ENCODE measurements around the gene UTF1.

Gene UTF1

DNA sequence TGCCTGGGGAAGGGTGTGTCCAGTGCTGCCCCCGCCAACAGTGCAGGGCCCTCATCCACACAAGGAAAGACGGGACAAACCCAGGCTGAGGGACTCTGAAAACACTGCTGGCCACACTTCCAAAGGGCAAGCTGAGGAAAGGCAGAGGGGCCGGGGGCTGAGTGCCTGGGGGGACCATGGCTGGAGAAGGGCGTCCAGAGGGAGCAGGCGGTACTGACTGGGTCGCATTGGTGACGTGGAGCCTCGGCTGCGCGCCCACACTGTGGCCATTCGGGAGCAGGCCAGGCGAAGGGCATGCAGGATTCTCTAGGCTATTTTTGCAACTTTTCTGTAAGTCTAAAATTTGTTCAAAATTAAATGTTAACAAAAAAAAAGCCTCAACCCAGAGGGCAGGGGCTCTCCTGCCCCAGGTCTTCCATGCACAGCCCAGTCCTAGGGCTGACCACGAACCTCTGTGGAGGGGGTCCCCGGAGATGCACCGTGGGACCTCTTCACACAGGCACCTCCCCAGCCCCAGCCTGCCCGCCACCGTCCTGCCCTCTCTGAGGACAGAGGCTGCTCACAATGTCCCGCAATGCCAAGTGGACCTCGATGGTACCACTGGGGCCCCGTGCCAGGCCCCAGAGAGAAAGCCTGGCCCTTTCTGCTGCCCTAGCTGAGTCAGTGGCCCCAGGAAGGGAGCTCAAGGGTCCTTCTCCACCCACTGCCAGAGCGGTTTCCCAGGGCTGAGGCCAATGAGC lies 36.2 kb downstream of the UTF1 start:
- FAIRE-seq: no peak

DNA sequence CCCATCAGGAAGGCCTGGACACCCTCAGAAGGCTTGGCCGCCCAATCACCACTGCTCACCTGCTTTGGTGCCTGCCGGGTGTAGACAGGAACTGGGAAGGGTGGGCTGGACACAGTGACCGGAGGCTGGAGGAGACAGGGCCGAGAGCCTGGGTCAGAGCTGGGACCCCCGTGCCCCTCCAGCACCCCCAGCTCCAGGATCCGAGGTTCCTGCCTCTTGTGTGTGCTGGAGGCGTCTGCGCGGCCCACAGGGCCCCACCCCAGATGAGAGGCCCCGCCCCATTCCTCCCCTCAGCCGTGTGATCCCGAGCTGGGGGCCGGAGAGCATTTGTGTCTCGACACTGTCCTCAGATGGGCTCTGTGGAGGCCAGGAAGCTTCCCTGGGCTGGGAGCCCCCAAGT lies 37.3 kb downstream of the UTF1 start:
- no peak for FAIRE-seq

DNA sequence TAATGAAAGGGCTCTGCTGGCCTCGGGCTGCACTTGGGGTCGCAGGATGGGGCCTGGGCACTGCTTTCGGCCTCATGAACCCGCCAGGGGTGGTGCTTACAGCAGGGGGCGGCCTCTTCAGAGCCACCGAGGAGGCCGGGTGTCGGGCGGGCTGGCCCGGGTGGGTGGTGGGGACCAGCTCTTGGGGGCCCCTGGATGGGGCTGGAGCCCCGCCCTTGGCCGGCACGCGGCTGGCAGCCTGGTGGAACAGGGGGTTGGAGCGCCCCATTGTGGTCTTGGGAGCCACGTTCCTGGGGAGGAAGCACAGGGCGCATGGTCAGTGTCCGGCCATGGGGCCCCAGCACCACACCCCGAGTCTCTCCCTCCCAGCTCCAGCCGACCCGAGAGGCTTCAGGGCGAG lies 37.8 kb downstream of the UTF1 start:
- FAIRE-seq: no peak

DNA sequence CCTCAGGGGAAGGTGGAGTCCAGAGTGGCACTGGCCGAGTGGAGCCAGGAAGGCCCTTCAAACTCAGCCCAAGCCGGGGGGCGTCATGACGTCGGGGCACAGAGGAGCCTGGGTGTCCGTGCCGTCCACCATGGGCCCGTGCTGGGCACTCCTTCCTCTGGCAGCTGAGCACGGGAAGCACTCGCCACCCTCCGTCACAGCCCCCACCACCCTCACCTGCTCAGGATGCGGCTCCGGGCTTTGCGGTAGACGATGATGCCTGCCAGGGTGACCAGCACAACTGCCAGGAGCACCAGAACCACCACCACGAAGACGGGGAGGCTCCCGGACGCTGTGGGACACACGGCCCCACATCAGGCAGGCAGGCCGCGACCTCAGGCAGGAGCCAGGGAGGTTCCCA lies 38.5 kb downstream of the UTF1 start:
- no peak for FAIRE-seq

DNA sequence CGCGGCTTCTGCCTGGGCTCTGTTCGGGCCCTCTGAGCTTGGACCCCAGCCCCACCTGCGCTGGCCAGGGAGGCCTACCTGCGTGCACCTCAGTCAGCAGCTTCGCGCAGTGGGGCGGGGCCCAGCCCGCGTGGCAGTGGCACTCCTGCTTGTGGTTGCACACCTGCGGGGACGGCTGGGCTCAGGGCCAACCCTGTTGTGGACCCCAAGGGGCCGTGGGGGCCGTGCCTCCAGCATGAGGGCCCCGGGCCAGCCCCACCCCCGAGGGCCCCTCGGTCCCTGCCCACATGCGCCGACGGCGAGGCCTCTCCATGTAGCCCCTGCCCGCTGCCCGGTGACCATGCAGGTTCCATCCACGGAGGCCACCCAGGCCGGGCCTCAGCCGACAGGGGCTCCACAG lies 39.4 kb downstream of the UTF1 start:
- FAIRE-seq: no peak

DNA sequence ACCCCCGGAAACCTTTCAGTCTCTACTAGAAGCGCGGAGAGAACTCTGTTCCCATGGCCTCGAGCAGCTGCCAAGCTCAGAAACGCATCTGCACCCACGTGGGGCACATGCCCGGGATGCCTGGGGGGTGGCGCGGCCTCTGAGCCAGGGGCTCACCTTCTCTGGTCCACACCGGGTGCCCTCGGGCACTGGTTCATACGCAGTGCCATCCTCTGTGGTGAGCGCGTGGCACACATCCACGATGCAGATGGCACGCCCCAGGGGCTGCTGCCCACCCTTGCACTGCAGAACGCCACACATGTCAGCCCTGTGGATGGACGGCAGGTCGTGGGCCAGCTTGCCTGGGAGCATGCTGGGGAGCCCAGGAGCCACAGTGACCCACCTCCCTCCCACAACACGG lies 40.2 kb downstream of the UTF1 start:
- FAIRE-seq: no peak

DNA sequence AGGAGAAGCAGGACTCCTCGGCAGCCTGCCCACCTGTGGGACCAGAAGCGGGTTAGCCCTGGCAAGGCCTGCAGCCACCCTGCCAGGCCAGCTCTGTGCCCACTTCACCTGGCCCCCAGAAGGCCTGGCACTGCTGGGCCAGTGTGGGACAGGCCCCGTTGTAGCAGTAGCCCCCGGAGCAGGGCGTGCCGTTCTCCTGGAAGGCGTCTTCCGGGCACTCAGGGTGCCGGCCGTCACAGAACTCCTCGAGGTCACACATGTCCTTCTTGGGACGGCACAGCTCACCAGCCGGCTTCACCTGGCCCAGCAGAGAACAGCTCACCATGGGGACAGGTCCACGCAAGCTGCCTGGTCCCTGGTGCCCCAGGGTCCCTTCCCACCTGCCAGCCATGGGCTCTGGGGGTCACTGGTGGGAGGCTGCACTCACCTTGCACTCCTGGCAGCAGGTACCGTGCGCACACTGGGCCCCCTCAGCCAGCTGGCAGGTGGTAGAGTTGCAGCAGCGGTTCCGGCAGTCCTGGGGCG lies 40.8 kb downstream of the UTF1 start:
- FAIRE-seq: no peak

DNA sequence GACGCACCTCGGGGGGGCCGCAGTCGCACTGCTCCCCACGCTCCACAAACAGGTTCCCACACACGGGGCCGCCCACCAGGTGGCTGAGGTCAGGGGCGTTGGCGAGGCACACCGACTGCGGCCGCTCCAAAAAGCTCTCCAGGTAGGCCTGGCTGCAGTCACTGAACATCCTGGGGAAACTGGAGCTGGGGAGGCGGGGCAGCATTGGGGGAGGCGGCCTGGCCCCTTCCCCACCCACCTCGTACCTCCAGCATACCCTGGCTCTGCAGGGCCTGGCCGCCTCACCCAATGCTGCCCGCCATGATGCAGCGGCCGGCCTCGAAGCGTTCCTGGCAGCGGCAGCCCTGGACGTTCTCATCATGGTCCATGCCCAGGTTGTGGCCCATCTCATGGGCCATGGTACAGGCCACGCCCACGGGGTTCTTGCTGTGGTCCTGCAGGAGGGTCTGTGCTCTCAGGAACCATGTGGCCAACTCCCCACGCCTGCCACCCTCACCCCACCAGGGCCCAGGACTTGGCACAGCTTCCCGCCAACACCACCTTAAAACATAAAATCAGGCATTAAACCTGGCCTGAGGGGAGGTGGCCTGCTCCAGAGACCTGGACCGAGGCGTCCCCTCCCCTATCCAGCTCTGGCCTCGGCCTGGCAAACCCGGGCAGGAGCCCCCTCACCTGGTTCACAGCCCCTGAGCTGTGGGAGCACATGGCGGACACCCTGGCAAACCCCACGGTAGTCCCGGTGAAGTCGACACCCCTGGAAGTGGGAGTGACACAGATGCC lies 41.7 kb downstream of the UTF1 start:
- FAIRE-seq: no peak

DNA sequence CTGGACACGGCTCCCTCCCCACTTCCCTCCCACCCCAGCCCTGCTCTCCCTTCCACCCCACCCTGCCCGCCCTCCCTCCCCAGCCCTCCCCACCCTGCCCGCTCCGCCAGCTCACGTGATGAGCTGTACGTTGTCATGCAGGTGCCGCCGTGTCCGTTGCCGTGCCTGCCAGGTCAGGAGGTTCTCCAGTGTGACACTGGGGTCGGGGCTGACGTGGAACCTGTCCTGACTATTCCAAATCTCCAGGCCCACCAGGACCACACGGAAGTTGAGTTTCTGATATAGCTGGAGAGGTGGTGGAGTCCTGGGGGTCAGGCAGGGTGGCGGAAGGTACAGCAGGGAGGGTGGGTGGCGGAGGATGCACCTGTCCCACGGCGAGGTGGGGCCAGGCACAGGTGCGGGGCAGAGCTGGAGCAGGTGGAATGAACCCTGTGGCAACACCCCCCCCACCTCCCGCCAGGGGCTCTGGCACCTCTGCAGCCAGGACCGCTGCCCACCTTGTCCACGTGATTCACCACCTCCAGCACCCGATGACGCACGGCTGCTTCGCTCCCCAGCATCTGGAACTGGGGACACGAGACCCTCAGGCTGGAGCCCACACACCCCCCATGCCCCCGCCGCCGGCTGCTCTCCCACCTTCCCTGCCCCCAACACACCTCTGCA lies 42.4 kb downstream of the UTF1 start:
- FAIRE-seq: no peak

DNA sequence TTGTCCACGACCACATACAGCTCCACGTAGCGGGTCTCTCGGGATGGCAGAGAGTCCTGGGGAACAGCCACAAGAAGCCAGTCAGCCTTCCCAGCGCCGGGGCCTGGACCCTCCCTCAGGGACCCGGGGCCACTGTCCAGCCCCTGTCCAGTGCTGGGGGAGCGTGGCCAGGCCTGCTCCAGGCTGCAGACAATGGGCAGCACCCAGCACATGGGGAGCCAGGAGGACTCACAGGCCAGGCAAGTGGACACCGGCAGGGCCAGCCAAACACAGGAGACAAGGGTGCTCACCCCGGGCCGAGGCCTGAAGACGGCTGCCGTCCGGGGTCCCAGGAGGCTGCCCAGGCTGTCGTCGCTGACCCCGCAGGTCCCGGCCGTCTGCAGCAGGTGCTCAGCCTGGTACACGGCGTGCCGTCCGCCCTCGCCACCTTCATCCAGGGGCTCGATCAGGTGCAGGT lies 43.0 kb downstream of the UTF1 start:
- FAIRE-seq: no peak

DNA sequence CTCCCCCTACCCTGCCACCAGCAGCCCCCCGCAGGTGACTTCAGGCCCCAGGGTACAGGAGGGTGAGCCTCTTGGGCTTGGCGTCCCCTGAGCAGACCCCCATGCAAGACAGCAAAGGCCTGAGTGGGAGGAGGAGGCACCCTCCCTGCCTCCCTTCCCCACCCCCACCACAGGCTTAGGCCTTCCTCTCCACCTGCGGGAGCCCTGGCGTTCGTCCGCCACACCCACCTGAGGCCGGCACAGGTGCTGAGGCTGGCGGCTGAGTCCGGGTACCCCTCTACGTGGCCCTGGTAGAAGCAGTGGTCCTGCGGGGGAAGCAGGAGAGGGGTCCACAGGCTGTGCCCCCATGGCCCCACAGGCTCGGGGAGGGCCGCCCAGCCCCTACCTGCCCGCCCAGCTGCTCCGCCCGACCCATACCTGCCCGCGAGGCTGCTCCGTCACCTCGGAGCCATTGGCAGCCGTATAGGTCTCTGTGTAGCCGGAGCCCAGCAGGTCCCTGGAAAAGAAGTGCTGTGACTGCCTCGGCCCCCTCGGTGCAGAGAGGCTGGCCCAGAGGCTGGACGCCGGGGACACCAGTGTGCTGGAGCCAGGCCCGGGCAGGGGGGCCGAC lies 43.6 kb downstream of the UTF1 start:
- FAIRE-seq: no peak

DNA sequence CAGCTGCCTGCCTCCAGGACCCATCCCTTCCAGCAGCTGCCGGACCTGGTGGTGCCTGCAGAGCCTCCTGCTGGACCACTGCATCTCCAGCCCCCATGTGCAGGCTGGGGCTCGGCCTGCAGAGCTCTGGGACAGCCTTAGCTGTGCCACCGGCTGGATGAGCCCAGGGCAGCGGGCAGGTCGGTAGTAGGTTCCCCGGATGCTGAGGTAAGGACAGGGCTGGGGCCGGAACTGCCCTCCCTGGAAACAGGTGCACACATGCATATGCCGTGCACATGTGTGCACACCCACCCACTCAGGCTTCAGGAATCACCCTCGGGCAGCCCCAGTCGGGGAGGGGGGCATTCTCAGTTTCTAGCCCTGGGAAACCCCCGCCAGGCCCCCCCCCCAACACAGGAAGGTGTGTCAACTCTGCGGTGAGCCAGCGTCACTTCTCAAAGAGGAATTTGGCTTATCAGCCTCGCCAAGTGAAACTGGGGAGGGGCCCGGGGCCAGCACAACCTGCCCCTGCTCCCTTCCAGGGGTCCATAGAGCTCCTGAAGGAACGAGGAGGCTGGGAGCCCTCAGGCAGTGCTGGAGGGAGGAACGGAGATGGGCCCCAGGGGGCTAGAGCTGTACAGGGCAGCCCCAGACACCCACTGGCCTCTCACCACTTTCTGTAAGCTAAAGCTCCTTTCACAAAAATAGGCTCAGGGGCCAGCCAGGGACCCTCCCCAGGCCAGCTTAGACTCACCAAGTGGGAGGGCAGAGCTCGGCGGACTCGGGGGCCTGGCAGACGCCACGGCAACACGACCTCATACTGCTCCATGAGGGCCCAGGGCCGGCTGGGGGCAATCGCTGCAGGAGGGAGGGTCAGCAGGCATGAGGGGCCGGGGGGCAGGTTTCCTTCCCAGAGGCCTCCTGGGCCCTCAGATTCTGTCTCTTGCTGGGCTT lies 45.0 kb downstream of the UTF1 start:
- no peak for FAIRE-seq

DNA sequence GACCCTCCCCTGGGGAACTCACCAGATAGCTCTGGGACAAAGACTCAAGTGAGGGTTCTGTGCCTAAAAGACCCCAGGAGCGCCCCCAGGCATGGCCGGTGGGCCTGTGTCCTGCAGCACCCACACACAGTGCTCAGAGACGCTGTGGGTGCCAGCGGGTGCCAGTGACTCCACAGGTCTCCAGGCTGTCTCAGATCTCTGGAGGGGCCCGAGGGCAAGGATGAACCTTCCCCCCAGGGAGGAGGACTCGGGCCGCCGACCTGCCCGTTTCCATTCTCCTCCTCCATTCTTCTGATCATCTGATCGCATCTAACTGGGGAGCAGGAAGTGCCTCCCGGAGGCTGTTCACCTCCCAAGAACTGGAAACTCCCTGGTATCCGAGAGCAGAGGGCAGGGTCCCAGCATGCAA lies 45.7 kb downstream of the UTF1 start:
- FAIRE-seq: no peak

DNA sequence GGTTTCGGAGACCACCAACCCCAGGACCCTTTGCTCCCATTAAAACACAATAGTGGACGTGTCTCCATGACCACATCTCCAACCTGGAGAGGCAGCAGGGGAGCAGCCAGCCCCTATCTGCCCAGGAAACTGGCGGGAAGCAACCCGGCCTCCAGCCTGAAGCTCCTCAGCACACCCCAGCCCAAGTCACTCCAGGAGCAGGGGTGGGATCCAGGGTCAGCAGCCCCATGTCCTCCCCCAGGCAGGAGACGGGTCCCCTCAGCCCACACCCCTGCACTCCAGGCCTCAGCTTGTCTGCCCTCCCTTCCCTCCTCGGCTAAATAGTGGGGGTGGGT lies 46.0 kb downstream of the UTF1 start:
- FAIRE-seq: no peak

DNA sequence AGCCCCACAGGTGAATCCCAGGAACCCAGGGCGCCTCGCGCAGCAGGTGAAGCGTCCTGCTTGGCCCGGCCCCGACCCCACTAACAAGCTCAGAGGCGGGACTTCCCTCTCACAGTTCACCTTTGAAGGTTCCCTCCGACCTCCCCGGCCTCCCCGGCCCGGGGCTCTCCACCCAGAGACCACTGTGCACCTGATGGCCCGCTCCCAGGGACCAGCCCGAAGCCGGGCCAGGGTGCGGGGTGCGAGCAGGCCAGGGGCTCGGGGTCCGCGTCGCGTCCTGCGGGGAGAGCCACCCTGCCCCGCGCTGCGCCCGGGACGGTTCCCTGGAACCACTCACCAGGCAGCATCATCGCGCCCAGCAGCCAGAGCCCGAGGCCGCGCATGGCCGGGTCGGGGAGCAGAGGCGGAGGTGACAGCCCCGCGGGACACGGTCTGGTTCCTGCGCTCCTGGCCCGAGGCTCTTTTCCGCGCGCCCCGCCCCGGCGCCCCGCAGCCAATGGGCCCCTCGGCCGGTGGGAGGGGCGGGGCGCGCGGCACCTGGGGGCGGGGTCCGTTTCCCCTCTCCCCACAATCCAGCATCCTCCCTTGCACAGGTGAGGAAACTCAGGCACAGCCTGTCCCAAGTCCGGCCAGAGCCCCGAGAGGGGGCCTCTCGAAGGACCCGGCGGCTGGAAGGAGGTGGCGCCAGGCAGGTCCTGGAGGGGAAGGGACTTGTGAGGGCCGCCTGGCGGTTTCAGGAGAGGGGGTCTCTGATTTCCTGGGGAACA lies 46.6 kb downstream of the UTF1 start, which contains the start of gene ADAM8:
ADAM8 (minus strand) TSS at position 434 of the 767 bp plus-strand sequence; CDS start at position 383, 51 bp downstream.
- FAIRE-seq: no peak

DNA sequence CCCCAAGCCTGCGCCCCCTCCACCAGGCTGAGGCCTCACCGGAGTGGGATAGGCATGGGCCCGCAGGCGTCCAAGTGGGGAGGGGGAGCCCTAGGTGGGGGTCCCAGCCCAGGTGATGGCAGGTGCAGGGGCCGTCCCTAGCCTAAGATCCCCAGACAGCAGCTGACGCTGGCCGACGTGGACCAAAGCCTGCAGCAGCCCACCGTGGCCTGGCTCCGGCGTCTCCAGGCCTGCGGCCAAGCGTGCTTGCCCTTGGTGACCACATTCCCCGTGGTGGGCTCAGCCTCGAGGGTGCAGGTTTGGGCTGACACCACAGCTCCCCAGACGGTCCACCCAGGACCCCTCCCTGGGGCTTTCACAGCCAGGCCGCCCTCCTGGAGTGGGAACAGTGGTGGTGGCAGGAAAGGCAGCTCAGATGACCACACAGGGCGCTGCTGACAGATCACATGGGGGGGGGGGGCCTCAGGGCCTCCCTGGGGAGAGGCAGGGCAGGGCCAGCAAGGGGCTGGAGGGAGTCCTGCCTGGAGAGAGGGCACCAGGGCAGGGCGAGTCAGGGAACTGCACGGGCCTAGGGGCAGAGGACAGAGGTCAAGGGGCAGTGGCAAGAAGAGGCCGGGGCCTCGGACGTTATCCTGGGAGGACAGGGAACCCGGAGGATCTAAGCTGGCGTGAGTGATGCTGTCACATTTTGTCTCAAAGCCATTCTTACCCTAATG lies 47.4 kb downstream of the UTF1 start:
- no peak for FAIRE-seq

DNA sequence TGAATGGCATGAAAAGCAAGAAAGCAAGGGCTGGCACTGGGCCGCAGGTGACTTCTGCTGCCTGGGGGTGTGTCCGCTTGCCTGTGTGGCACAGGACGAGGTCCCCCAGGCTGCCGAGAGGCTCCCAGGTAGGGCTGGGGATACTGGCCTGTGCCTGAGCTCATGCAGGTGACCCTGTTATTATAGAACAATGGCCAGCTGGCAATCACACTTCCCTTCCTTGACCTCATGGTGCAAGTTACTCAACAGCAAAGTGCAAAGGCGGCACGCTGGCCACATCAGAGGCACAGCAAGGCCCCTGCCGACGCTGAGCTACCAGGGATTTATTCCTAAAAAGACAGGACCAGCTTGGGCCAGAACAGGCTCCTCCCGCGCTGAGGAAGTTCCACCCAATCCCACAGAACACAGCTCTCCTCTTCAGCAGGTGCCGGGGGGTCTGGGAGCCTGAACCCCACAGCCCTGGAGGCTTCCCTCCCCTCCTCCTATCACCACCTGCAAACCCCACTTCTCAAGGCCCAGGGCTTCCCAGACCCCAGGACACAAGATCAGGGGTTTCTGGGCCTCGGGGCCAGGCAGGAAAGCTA lies 48.1 kb downstream of the UTF1 start:
- no peak for FAIRE-seq

DNA sequence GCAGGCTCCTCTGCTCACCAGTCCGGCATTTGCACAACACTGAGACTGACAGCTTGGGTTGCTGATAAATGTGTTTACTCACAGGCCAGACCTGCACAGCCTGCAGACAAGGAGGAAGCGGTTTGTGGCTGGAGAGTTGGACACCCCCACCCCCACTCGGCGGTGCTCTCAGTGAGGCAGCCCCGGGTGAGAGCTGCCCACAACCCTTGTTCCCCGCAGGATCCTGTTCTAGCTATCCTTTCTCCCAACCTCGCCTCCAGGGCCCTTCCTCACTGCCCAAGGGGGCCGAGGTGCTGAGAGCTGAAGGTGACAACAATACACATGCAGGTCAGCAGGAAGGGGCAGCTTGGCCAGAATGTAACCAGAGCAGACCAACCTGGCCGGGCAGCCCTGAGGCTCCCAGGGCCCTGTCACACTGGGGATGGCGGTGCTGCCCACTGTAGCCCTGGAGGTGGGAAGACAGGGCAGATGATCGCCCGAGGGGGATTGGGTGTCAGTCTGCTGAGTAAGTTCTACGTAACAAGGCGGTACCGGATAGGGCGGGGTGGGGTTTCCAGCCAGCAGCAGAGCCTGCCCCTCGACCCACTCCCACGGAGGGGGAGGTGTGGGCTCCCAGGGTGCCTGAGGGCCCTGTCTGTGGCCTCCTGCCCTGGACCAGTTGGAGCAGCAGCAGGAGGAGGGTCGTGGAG lies 48.7 kb downstream of the UTF1 start:
- FAIRE-seq: no peak
